GM21737 (cell line): ENCODE data around the gene THEMIS2.
"Not testable (repeated sequence)": the region's sequence is repeated elsewhere in the genome, so short reads cannot be mapped to it uniquely, and the experiment has no call there.

ENCODE experiments used
- ATAC-seq: cut with Tn5 transposase; IDR thresholded peaks from one replicate; pipeline ENCODE4 v1.9.1; 2021; ENCODE audit warnings: mild to moderate bottlenecking, moderate library complexity; ENCODE audit not compliant: unreplicated experiment

THEMIS2 gene

DNA sequence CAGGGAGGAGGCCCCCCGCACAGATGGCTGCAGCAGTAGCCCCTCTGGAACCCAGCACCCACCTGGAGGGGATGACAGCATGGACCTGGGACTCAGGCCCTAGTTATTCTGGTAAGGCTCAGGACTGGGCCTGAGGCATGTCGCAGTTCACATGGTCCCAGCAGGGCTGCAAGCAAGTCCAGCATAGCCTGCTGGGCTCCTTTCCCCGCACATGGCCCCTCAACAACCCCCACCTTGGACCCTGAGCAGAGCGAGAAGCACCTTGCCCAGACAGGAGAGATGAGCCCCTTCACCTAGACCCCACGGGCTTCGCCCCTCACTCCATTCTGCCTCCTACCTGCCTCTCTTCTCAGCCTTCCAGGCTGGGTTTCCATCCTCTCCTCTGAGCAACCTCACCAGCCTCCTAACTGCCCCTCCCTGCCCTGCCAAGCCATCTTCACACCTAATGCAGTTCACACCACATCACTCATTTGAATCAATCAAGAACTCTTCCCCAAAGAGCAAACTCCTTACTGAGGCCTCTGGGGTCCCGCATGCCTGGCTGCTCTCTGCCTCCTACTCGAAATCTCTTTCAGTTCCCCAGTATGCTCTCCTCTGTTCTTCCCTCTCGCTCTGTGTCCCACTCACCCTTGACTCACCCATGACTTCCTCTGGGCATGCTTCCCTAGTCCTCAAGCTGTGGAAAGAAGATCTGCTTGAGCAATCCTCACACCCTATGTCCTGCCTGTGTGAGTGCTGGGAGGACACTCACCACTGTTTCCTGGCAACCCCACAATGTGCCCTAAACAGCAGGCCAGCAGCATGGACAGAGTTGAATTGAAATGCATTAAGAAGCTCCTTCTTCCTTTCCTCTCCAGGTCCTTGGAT lies 9.4 kb upstream of the THEMIS2 start:
- ATAC-seq: peak; percentile 52

DNA sequence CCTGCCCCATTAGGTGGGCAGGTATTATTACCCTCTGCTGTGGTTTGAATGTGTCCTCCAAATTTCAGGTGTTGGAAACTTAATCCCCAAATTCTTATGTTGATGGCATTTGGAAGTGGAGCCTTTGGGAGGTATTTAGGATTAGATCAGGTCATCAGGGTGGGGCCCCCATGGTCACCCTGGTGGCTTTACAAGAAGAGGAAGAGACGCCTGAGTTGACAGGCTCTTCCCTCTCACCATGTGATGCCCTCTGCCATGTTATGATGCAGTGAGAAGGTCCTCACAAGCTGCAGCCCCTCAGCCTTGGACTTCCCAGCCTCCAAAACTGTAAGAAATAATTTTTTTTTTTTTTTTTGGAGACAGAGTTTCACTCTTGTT lies 8.8 kb upstream of the THEMIS2 start:
- no peak for ATAC-seq

DNA sequence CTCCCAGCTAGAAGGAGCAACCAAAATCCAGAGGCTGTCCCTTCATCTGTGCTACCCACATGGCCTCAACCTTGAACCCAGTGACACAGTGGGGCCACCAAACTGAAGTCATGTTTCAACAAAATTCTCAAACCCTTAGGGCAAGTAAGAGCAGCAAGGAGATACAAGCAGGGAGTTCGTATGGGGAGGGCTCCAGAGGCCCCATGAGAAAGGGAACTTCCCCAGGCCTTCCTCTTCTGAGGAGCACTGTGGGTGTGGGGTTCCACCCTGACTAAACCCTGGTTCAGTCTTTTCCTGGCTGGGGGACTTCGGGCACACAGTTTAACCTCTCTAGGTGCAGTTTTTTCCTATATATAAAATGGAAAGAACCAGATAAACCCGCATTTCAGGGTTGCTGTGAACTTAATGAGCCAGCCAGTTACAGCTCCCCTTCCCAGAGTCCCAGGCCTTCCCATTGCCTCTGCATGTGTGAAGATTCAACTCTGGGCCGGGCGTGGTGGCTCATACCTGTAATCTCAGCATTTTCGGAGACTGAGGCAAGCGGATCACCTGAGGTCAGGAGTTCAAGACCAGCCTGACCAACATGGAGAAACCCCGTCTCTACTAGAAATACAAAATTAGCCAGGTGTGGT lies 8.0 kb upstream of the THEMIS2 start:
- no peak for ATAC-seq

DNA sequence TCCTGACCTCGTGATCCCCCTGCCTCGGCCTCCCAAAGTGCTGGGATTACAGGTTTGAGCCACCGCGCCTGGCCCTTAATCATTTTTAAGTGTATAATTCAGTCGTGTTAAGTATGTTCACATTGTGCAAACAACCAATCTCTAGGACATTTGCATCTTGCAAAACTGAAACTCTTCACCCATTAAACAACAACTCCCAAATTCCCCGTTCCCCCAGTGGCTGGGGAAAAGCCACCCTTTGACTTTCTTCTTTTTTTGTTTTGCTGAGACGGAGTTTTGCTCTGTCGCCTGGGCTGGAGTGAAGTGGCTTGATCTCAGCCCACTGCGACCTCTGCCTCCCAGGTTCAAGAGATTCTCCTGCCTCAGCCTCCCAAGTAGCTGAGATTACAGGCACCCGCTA lies 6.5 kb upstream of the THEMIS2 start:
- ATAC-seq: no peak

DNA sequence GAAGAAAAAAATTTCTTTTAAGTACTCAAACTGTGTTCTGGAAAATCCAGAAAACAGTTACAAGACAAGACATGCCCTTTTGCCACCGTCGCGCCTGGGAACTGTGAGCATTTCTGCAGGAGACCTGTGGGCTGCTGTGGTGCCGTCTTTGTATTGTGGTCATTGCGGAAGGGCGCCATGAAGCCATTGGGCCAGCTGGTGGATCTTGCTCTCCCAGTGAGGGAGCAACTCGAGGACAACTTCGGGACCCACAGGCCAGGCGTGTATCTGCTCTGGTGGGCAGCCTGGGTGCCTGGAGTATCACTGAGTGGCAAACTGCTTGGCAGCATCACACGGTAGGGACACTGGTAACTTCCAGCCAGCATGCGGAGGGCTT lies 3.8 kb upstream of the THEMIS2 start:
- no peak for ATAC-seq

DNA sequence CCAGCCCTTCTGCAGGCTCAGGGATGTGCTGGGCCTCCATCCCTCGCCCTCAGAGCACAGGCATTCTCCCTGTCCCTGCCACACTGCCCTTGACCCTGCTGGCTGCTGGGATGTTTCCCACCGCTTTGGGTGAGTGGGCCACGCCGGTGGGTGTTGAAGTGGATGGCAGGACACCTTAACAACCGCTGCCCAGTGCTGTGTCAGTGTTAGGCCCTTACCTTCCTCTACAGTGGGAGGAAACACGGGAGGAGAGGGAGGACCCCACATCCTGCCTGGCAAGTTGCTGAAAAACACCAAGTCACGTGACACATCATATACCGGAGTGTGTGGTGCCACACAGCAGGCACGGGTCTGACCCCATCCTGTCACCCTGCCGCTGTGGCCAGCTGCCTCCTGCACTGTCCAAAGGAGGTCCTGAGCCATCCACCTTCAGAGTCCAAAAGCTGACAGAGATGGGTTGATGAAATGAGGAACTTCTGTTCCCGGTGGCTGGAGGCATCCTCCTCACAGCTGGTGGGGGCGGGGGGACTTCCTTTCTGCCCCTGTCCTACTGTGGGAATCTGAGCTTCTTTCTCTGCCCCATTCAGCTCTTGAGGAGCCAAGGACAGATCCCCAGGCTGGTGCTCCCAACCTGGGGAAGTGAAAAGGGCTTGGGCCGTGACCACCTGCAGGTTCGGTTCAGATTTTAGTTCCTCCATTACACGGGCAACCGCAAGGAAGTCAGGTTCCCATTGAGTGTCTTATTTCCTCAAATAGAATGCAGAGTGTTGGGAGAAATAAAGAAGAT lies 3.2 kb upstream of the THEMIS2 start:
- ATAC-seq: no peak

DNA sequence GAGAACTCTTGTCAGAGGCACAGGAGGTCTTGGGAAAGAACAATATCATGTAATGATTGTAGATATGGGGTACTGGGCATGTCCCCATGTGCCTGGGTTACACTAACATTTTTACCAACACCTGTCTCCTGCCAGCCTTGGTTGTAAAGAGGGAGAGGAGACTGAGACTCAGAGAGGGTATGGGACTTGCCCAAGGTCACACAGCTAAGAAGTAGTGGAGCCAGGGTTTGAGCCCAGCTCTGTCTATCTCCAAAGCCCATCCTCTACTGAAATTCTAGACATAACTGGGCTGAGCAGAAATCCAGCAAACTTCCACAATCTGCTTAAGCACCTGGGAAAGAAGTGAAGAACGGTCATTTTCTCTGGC lies 2.6 kb upstream of the THEMIS2 start:
- ATAC-seq: no peak

DNA sequence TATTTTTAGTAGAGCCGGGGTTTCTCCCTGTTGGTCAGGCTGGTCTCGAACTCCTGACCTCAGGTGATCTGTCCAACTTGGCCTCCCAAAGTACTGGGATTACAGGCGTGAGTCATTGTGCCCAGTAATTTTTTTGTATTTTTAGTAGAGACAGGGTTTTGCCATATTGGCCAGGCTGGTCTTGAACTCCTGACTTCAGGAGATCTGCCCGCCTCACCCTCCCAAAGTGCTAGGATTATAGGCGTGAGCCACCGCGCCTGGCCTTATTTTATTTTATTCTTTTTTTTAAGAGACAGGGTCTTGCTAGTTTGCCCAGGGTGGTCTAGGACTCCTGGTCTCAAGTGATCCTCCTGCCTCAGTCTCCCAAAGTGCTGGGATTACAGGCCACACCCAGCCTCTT lies 1.3 kb upstream of the THEMIS2 start:
- not testable (repeated sequence) for ATAC-seq

DNA sequence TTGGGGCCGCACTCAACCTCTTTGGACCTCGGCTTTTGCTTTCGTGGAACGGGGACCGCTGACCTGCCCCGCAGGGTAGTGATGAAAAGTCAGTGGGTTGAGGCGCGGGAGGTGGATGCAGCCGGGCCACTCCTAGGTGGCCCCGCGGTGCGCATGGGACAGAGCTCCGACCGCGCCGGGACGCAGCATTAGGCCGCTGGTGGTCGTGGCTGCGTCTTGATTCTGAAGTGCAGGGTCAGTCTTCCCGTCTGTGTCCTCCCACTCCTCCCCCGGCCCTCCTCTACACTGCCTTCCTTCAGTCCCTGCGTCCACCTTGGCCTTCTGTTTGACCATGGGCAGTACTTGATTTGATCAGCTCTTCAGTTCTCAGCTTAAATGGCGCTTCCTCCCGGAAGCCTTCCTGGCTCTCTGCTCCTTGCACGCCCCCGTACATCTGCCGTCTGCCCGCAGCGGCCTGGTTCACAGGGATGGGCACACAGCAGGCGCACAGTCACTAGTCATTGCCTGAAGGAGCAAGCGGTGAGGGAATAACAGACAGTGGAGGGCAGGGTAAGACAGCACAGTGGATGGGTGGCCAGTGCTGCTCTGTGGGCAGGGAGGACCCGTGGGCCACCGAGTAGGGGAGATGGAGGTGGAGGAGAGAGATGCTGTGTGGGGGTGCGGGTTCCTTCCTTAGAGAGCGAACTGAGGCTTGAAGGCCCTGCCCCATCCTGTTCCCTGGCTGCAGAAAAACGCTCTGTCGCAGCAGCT lies 633 bp downstream of the THEMIS2 start:
- ATAC-seq: peak; percentile 2

DNA sequence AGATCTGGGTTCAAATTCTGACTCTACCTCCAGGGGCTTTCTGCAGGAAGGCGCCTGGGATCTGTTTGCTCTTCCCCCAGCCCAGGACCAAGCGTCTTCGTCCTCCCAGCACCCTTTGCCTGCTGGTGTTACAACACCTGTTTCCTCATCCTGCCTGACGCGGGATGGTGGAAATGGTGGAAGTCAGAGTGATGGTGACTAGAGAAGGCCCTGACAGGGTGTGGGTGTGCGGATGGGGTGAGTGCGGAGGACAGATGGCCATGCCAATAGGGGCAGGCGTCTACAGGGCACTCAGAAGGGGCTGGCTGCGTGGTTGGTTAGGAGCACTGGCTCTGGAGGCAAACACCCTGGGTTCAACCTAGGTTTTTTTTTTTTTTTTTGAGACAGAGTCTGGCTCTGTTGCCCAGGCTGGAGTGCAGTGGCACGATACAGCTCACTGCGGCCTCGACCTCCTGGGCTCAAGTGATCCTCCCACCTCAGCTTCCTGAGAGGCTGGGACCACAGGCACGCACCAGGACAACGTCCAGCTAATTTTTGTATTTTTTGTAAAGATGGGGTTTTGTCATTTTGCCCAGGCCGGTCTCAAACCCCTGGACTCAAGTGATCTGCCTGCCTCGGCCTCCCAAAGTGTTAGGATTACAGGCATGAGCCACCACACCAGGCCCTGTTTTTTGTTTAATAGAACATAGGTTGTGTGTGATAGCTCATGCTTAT lies 1.5 kb downstream of the THEMIS2 start:
- ATAC-seq: no peak

DNA sequence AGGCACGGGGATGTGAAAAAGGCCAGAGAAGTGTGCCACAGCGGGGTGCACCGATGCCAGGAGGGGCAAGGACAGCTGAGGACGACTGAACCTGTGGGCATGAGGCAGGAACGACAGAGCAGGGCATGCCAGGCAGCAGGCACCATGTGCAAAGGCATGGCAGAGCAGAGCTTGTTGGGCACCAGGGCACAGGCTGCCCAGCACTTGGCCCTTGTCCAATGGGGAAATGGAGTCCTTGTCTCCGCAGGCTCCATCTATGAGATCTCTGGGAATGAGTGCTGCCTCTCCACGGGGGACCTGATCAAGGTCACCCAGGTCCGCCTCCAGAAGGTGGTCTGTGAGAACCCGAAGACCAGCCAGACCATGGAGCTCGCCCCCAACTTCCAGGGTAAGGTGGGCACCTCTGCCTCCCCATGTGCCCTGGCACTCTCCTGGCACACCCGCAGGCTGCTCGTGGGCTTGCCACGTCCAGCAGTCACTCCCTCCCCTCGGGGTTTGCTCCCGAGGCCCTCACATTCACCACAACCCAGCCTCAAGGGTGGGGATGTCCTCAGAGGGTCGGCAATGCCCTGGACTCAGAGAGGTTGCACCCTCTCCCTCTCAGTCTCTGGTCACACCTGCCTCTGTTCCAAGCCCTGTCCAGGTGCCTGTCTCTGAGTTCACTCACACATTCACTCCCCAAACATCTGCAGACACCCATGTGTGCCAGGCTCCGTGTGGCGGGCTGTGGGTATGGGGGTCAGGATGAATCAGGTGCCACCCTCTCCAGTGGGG lies 4.2 kb downstream of the THEMIS2 start:
- no peak for ATAC-seq

DNA sequence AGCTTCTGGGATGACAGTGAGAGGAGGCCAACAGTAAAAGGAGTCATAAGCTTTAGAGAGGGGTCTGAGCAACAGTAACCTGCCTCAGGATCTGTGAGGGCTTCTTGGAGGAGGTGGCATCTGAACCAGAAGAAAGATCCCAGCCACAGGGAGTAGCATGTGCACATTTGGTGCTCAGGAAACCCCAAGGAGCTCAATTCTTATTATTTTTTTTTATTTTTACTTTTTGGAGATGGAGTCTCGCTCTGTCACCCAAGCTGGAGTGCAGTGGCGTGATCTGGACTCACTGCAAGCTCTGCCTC lies 4.7 kb downstream of the THEMIS2 start:
- no peak for ATAC-seq

DNA sequence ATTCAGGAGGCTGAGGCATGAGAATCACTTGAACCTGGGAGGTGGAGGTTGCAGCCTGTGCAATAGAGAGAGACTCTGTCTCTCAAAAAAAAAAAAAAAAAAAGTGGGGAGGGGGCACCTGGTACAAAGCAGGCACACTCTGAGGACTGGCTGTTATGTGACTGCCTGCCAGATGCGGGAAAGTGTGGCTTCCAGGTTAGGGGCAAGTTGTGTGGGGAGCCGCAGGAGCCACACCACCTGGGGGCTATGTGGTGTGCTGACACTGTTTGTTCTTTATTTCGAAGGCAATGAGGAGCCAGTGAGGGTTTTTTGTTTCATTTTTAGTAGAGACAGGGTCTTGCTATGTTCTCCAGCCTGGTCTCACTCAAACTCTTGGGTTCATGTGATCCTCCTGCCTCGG lies 5.7 kb downstream of the THEMIS2 start:
- no peak for ATAC-seq

DNA sequence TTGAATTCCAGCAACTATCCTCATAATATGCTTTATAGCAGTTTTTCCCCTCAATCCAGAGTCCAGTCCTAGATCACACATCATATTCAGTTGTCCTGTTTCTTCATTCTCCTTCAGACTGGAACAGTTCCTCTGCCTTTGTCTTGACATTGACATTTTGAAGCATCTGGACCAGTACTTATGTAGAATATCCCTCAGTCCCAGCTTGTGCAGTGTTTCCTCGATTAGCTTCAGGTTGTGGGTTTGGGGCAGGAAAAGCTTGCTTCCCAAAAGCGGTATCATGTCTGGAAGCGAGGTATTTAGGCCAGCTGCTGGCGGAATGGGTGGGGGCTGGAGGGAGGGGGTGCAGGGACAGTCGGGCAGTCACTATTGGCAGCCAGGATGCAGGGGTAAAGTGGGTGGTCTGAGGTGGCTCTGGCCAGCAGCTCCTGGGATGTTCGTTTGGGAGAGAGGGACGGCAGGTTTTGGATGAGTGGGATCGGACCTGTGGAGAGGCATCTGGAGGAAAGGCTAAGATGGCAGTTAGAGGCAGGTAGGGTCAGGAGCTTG lies 6.5 kb downstream of the THEMIS2 start:
- ATAC-seq: no peak

DNA sequence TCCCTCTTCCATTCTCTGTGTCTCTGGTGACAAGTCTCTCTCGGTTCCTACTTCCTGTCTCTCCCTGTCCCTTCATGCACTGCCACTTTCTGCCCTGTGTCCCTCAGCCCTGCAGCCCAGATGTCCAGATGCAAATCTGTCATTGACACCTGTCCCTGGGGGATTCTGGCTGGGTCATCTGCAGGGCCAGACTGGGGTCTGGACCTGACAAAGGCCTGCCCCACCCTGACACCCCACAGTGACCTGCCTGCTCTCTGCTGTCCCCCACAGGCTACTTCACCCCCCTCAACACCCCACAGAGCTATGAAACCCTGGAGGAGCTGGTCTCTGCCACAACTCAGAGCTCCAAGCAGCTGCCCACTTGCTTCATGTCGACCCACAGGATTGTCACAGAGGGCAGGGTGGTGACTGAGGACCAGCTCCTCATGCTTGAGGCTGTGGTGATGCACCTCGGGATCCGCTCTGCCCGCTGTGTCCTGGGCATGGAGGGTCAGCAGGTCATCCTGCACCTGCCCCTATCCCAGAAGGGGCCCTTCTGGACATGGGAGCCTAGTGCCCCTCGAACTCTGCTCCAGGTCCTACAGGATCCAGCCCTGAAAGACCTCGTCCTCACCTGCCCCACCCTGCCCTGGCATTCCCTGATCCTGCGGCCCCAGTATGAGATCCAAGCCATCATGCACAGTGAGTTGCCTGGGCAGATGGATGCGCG lies 7.2 kb downstream of the THEMIS2 start:
- ATAC-seq: no peak

DNA sequence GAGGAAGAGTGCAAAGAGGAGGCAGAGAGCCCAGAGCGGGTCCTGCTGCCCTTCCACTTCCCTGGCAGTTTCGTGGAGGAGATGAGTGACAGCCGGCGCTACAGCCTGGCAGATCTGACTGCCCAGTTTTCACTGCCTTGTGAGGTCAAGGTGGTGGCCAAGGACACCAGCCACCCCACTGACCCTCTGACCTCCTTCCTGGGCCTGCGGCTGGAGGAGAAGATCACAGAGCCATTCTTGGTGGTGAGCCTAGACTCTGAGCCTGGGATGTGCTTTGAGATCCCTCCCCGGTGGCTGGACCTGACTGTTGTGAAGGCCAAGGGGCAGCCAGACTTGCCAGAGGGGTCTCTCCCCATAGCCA lies 10.2 kb downstream of the THEMIS2 start:
- ATAC-seq: no peak

DNA sequence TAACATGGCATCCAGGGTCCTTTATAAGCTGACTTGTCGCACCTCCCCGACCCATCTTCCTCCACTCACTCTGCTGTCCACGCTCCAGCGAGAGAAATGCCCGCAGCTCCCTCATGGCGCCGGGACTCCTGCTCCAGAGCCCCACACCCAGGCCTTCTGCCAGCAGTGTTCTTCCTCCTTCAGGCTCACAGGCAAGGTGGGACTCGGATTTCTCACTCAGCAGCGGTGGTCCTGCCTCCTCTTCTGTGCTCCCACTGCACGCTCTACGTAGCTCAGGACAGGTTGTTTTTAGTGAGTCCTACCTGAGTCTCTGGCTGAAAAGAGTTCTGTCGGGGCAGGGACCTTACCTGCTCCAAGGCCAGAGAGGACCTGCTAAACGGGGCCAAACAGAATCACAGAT lies 11.2 kb downstream of the THEMIS2 start:
- no peak for ATAC-seq

DNA sequence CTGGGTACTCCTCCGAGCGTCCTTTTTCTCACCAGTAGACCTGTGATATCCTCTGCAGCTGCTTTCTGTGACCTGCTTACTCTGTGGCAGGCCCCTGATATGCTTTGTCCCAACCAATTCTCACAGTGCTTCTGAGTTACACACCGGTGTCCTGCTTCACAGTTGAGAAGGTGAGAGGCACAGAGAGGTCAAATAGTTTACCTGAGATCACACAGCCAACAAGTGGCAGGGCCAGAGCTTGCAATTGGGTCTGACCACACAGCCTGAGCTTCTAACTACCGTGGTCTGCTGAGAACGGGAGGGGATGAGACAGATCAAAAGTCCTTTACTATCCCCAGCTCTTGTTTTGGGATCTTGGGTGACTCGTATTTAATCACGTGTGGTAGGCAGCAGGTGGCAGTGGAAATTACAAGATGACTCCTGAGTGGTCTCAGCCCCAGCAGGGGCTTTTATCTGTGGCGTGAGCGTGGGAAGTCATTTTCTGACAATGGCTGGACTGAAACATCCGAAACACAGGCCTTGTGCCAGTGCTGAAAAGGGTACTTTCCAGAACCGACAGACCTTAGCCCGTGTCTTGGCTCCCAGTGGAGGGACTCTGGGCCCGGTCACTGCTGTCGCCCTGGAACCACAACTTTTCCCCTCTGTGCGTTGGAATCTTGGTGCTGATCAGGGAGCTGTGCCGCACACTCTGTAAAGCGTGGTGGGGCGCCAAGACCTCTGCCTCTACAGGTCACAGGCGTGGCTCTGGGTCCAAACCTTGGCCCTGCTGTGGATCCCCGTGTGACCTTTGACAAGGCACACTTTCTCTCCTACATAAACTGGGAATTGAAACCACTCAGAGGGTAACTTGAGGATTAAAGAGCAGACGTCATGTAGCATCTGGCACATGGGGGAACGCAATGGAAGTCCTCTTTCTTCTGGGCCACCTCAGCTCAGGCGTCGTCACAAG lies 11.9 kb downstream of the THEMIS2 start:
- ATAC-seq: peak; percentile 35
